ENCODE data around the gene CCL17. TPM values are rescaled to one million over a fixed set of nuclear protein-coding genes. Genes with fewer than 3 reads are reported as not detected.

CCL17 gene
- total RNA-seq, 1 experiment from 2014 or later, result not detected

- intact Hi-C loops (cut with micrococcal nuclease), result no loop called here
- ChIA-PET POLR2A (no interaction called here), CTCF (interaction anchor here (0.6 to 0.9 kb wide), 2 partner anchors 16 to 99 kb away, joined by 3 to 5 read pairs; no protein-coding TSS in a partner anchor)
- DNase-seq (ENCODE audit: unreplicated experiment), result no peak
- no peak overlapping the region for H3K27ac Mint-ChIP-seq (ENCODE audit: low read depth, unreplicated experiment)
- no peak overlapping the region for H3K4me3 Mint-ChIP-seq (ENCODE audit: unreplicated experiment)
- peaks cover 16% of the 10 kb centered on the region for H3K27me3 Mint-ChIP-seq (ENCODE audit: insufficient read depth, unreplicated experiment)
- no peaks in the 10 kb centered on the region for H3K9me3 Mint-ChIP-seq (ENCODE audit: unreplicated experiment)
- no peaks in the 10 kb centered on the region for H3K36me3 Mint-ChIP-seq (ENCODE audit: insufficient read depth, unreplicated experiment)
- no TSS peak for BruUV-seq (replicated peaks)
- TF ChIP-seq, protein P1, sequence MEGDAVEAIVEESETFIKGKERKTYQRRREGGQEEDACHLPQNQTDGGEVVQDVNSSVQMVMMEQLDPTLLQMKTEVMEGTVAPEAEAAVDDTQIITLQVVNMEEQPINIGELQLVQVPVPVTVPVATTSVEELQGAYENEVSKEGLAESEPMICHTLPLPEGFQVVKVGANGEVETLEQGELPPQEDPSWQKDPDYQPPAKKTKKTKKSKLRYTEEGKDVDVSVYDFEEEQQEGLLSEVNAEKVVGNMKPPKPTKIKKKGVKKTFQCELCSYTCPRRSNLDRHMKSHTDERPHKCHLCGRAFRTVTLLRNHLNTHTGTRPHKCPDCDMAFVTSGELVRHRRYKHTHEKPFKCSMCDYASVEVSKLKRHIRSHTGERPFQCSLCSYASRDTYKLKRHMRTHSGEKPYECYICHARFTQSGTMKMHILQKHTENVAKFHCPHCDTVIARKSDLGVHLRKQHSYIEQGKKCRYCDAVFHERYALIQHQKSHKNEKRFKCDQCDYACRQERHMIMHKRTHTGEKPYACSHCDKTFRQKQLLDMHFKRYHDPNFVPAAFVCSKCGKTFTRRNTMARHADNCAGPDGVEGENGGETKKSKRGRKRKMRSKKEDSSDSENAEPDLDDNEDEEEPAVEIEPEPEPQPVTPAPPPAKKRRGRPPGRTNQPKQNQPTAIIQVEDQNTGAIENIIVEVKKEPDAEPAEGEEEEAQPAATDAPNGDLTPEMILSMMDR (IDR thresholded peaks at IDR 0.05; ENCODE audit: unreplicated experiment), result no peak
- H3K4me1 Mint-ChIP-seq (ENCODE audit: insufficient read depth, unreplicated experiment), result no peaks in the 10 kb centered on the region
These were observed 2.5 kb upstream of the CCL17 start for GRCh38 chr16:57401943-57402640.

DNA sequence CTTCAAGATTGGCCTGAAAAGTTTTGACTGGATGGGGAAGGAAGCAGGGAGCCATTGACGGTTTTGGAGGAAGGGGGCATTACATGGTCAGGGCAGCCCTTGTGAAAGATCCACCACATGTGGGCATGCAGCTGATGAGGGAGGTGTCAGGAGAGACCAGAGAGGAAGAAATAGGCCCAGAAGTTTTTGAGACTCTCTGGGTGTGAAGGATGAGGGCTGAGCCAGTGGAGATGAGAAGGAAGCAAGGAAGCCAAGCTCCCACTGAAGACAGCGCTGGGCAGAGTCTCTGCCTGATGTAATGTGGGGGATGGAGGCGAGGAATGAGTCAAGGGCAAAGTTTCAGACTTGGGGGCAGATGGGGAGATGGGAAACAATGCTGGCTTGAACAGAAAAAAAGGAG, 530 bp downstream of the CCL17 start:
- intact Hi-C loops (cut with micrococcal nuclease), result no loop called here
- Mint-ChIP-seq H3K36me3 (ENCODE audit: insufficient read depth, unreplicated experiment) (no peaks in the 10 kb centered on the region), H3K4me3 (ENCODE audit: unreplicated experiment) (no peak overlapping the region), H3K9me3 (ENCODE audit: unreplicated experiment) (no peaks in the 10 kb centered on the region), H3K27ac (ENCODE audit: low read depth, unreplicated experiment) (no peak overlapping the region), H3K27me3 (ENCODE audit: insufficient read depth, unreplicated experiment) (peaks cover 16% of the 10 kb centered on the region), H3K4me1 (ENCODE audit: insufficient read depth, unreplicated experiment) (peaks cover 1% of the 10 kb centered on the region)
- POLR2A ChIA-PET, result interaction anchor here (0.6 kb wide), 1 partner anchor 101 kb away, joined by 4 read pairs; no protein-coding TSS in a partner anchor
- no TSS peak for BruUV-seq (replicated peaks)
- CTCF ChIA-PET, result interaction anchor here (0.5 to 3.8 kb wide), 5 partner anchors 9 to 539 kb away, joined by 3 to 48 read pairs (median 3); no protein-coding TSS in a partner anchor
- TF ChIP-seq, protein P1 (IDR thresholded peaks at IDR 0.05; ENCODE audit: unreplicated experiment), result no peak
- no peak for DNase-seq (ENCODE audit: unreplicated experiment)

GRCh38 chr16:57406881-57407280, 2.3 kb downstream of the CCL17 start:
- ChIA-PET POLR2A (no interaction called here), CTCF (interaction anchor here (0.6 to 3.8 kb wide), 3 partner anchors 11 to 37 kb away, joined by 3 to 48 read pairs (median 3); no protein-coding TSS in a partner anchor)
- Mint-ChIP-seq H3K27ac (ENCODE audit: low read depth, unreplicated experiment) (no peak overlapping the region), H3K9me3 (ENCODE audit: unreplicated experiment) (no peaks in the 10 kb centered on the region), H3K27me3 (ENCODE audit: insufficient read depth, unreplicated experiment) (peaks cover 16% of the 10 kb centered on the region), H3K36me3 (ENCODE audit: insufficient read depth, unreplicated experiment) (no peaks in the 10 kb centered on the region), H3K4me1 (ENCODE audit: insufficient read depth, unreplicated experiment) (peaks cover 10% of the 10 kb centered on the region), H3K4me3 (ENCODE audit: unreplicated experiment) (no peak overlapping the region)
- BruUV-seq (replicated peaks), result no TSS peak
- DNase-seq (ENCODE audit: unreplicated experiment), result no peak
- TF ChIP-seq, protein P1 (IDR thresholded peaks at IDR 0.05; ENCODE audit: unreplicated experiment), result no peak
- intact Hi-C loops (cut with micrococcal nuclease), result no loop called here

GRCh38 chr16:57407521-57408353, 3.2 kb downstream of the CCL17 start:
- Mint-ChIP-seq H3K4me3 (ENCODE audit: unreplicated experiment) (no peak overlapping the region), H3K9me3 (ENCODE audit: unreplicated experiment) (no peaks in the 10 kb centered on the region), H3K27ac (ENCODE audit: low read depth, unreplicated experiment) (no peak overlapping the region), H3K36me3 (ENCODE audit: insufficient read depth, unreplicated experiment) (no peaks in the 10 kb centered on the region), H3K4me1 (ENCODE audit: insufficient read depth, unreplicated experiment) (peaks cover 10% of the 10 kb centered on the region), H3K27me3 (ENCODE audit: insufficient read depth, unreplicated experiment) (peaks cover 16% of the 10 kb centered on the region)
- intact Hi-C loops (cut with micrococcal nuclease), result no loop called here
- TF ChIP-seq, protein P1 (IDR thresholded peaks at IDR 0.05; ENCODE audit: unreplicated experiment), result no peak
- BruUV-seq (replicated peaks), result no TSS peak
- DNase-seq (ENCODE audit: unreplicated experiment), result no peak
- ChIA-PET CTCF (interaction anchor here (0.6 to 3.8 kb wide), 3 partner anchors 10 to 113 kb away, joined by 3 to 48 read pairs (median 3); no protein-coding TSS in a partner anchor), POLR2A (no interaction called here)
